HCT116 (cell line): ENCODE data around the gene BICD1. TPM values are rescaled to one million over a fixed set of nuclear protein-coding genes. Genes with fewer than 3 reads are reported as not detected.

Experiments used
- ATAC-seq: fragments of 200-7000 bp; cut with Tn5 transposase; 2 replicates; pipeline ENCODE4 v1.9.1; 2020; ENCODE audit warnings: mild to moderate bottlenecking, moderate library complexity
- BruUV-seq: library from RNA; stranded (reverse); fragments of 400-500 nt; replicated peaks from 2 replicates; lab custom pipeline; 2021; lab: Mats Ljungman, UMichigan
- CTCF ChIA-PET: fragments of 300-600 bp; sonication (Branson Sonifier 250); formaldehyde crosslinking; loops from one replicate; lab custom pipeline; 2021; ENCODE audit warnings: antibody characterized with exemption; lab: Charles Lee
- POLR2A ChIA-PET: fragments of 300-600, 350-600 bp; sonication (Branson Sonifier 250); formaldehyde crosslinking; loops from one replicate; lab custom pipeline; 2021; ENCODE audit warnings: antibody characterized with exemption; lab: Charles Lee
- RAD21 ChIA-PET, 2 experiments: fragments of 300-600 bp; sonication (Branson Sonifier 250); formaldehyde crosslinking; loops; one replicate each; lab custom pipeline; 2023; ENCODE audit warnings: low total read pairs in 2 of 2; ENCODE audit not compliant: uncharacterized antibody in 2 of 2, unreplicated experiment in 2 of 2, low non-redundant PET in 1 of 2; lab: Charles Lee
- DNase-seq: peaks from one replicate; pipeline ENCODE4 v3.0.0-alpha.2; 2010; ENCODE audit warnings: low read depth, low spot score
- H2AFZ ChIP-seq: fragments of 200-600 bp; shearing (Covaris generic), sonication (generic); 2 replicates; pipeline ENCODE4 v1.6.1; 2017; ENCODE audit warnings: low read depth, mixed run types, mixed read lengths, antibody characterized with exemption, low read length; ENCODE audit not compliant: poor library complexity, severe bottlenecking
- H3K27ac ChIP-seq: 2 replicates; pipeline ENCODE4 v1.5.1; 2012; ENCODE audit warnings: low read depth, low read length
- H3K27me3 ChIP-seq: fragments of 200-600 bp; sonication (generic); 2 replicates; pipeline ENCODE4 v1.6.1; 2016; ENCODE audit warnings: mixed run types, low read length, mixed read lengths; ENCODE audit not compliant: insufficient read depth
- H3K36me3 ChIP-seq, 2 experiments: fragments of 200-500 bp in 1 of 2; fragments of 200-600 bp in 1 of 2; sonication (Bioruptor generic) in 1 of 2; sonication (generic) in 1 of 2; 2 replicates each; pipeline versions ENCODE4 v1.5.1 to v1.6.1; 2014 to 2016; ENCODE audit warnings: low read length in 2 of 2, inconsistent platforms in 1 of 2, mixed read lengths in 1 of 2, mixed run types in 1 of 2; ENCODE audit not compliant: insufficient read depth in 2 of 2, control insufficient read depth in 1 of 2
- H3K4me1 ChIP-seq, 2 experiments: fragments of 200-600 bp in 1 of 2; sonication (generic) in 1 of 2; 2 replicates each; pipeline versions ENCODE4 v1.5.1 to v1.6.1; 2012 to 2017; ENCODE audit warnings: low read length in 2 of 2, inconsistent platforms in 1 of 2, mild to moderate bottlenecking in 1 of 2, mixed read lengths in 1 of 2, mixed run types in 1 of 2, moderate library complexity in 1 of 2; ENCODE audit not compliant: insufficient read depth in 2 of 2, control insufficient read depth in 1 of 2
- H3K4me2 ChIP-seq: fragments of 200-600 bp; sonication (generic); 2 replicates; pipeline ENCODE4 v1.6.1; 2017; ENCODE audit warnings: mixed run types, low read length, mixed read lengths
- H3K4me3 ChIP-seq, 2 experiments: fragments of 200-600 bp in 1 of 2; sonication (generic) in 1 of 2; replicated peaks in 1 of 2; 2 replicates each; pipeline ENCODE4 v1.5.1; 2011 to 2016; ENCODE audit warnings: low read length in 2 of 2, control low read depth in 1 of 2, low read depth in 1 of 2, mild to moderate bottlenecking in 1 of 2, mixed read lengths in 1 of 2, mixed run types in 1 of 2
- H3K79me2 ChIP-seq: fragments of 200-600 bp; sonication (generic); 2 replicates; pipeline ENCODE4 v1.6.1; 2017; ENCODE audit warnings: mild to moderate bottlenecking, mixed run types, low read length, moderate library complexity, mixed read lengths; ENCODE audit not compliant: insufficient read depth
- H3K9ac ChIP-seq: fragments of 200-600 bp; sonication (generic); 2 replicates; pipeline ENCODE4 v1.6.1; 2016; ENCODE audit warnings: low read length, mixed read lengths
- H3K9me2 ChIP-seq: fragments of 200-600 bp; sonication (generic), shearing (Covaris generic); 2 replicates; pipeline ENCODE4 v1.6.1; 2017; ENCODE audit warnings: mixed run types, mild to moderate bottlenecking, moderate library complexity; ENCODE audit not compliant: insufficient read depth
- H3K9me3 ChIP-seq, 2 experiments: fragments of 200-500 bp in 1 of 2; fragments of 200-600 bp in 1 of 2; sonication (Bioruptor generic) in 1 of 2; sonication (generic) in 1 of 2; 2 replicates each; pipeline ENCODE4 v1.6.1; 2014 to 2017; ENCODE audit warnings: low read length in 2 of 2, mixed read lengths in 2 of 2, inconsistent platforms in 1 of 2, low read depth in 1 of 2, mild to moderate bottlenecking in 1 of 2, mixed run types in 1 of 2, moderate library complexity in 1 of 2; ENCODE audit not compliant: control insufficient read depth in 1 of 2, insufficient read depth in 1 of 2
- H4K20me1 ChIP-seq: fragments of 200-600 bp; sonication (generic), shearing (Covaris generic); 2 replicates; pipeline ENCODE4 v1.6.1; 2017; ENCODE audit warnings: mixed run types, mild to moderate bottlenecking, moderate library complexity; ENCODE audit not compliant: insufficient read depth
- CBX3 ChIP-seq: IDR thresholded peaks from 2 replicates; pipeline ENCODE4 v1.6.1; 2012; ENCODE audit warnings: low read depth
- CEBPB ChIP-seq: IDR thresholded peaks from 2 replicates; pipeline ENCODE4 v1.6.1; 2012; ENCODE audit warnings: low read depth
- CTCF ChIP-seq, 3 experiments: fragments of 200-600 bp in 1 of 3; sonication (generic) in 1 of 3; IDR thresholded peaks in 2 of 3; conservative IDR thresholded peaks in 1 of 3; 2 replicates each; pipeline ENCODE4 v1.5.1; 2012 to 2017; ENCODE audit warnings: low read depth in 2 of 3, low read length in 2 of 3, antibody characterized with exemption in 1 of 3, borderline replicate concordance in 1 of 3, control low read depth in 1 of 3, mild to moderate bottlenecking in 1 of 3, mixed read lengths in 1 of 3, mixed run types in 1 of 3, moderate library complexity in 1 of 3; ENCODE audit not compliant: insufficient read depth in 1 of 3
- EGR1 ChIP-seq: IDR thresholded peaks from 2 replicates; pipeline ENCODE4 v1.6.1; 2012; ENCODE audit warnings: low read depth
- ELF1 ChIP-seq: IDR thresholded peaks from 2 replicates; pipeline ENCODE4 v1.6.1; 2012; ENCODE audit warnings: low read depth, borderline replicate concordance
- EZH2 ChIP-seq: fragments of 200-600 bp; sonication (generic); IDR thresholded peaks from 2 replicates; pipeline ENCODE4 v1.6.1; 2017; ENCODE audit warnings: antibody characterized with exemption, mixed run types
- EZH2phosphoT487 ChIP-seq: fragments of 200-600 bp; IDR thresholded peaks from 2 replicates; pipeline ENCODE4 v1.6.1; 2018; ENCODE audit warnings: antibody characterized with exemption, borderline replicate concordance
- FOSL1 ChIP-seq: IDR thresholded peaks from 2 replicates; pipeline ENCODE4 v1.6.1; 2012; ENCODE audit warnings: low read depth
- JUND ChIP-seq: IDR thresholded peaks from 2 replicates; pipeline ENCODE4 v1.6.1; 2012
- MAX ChIP-seq: IDR thresholded peaks from 2 replicates; pipeline ENCODE4 v1.6.1; 2012
- POLR2A ChIP-seq: IDR thresholded peaks from 2 replicates; pipeline ENCODE4 v1.7.0; 2011; ENCODE audit warnings: borderline replicate concordance; ENCODE audit not compliant: insufficient read depth, insufficient read length; ENCODE audit errors: extremely low read depth
- POLR2AphosphoS5 ChIP-seq: IDR thresholded peaks from 2 replicates; pipeline ENCODE4 v1.6.1; 2011; ENCODE audit warnings: mild to moderate bottlenecking, low read depth, low read length, moderate library complexity
- RAD21 ChIP-seq: IDR thresholded peaks from 2 replicates; pipeline ENCODE4 v1.6.1; 2012; ENCODE audit warnings: low read depth, mild to moderate bottlenecking
- REST ChIP-seq: IDR thresholded peaks from 2 replicates; pipeline ENCODE4 v1.6.1; 2012; ENCODE audit warnings: low read depth
- SIN3A ChIP-seq: IDR thresholded peaks from 2 replicates; pipeline ENCODE4 v1.6.1; 2012; ENCODE audit warnings: low read depth
- SP1 ChIP-seq: IDR thresholded peaks from 2 replicates; pipeline ENCODE4 v1.6.1; 2012; ENCODE audit warnings: low read depth
- SRF ChIP-seq: IDR thresholded peaks from 2 replicates; pipeline ENCODE4 v1.6.1; 2012; ENCODE audit warnings: low read depth
- YY1 ChIP-seq: IDR thresholded peaks from 2 replicates; pipeline ENCODE4 v1.6.1; 2011; ENCODE audit warnings: low read length, low read depth, moderate library complexity, mild to moderate bottlenecking; ENCODE audit not compliant: insufficient replicate concordance; ENCODE audit errors: extremely low read depth
- ZFX ChIP-seq: fragments of 450-650 bp; IDR thresholded peaks from 2 replicates; pipeline ENCODE4 v1.6.1; 2017
- intact Hi-C: fragments of 100-400 bp; cut with micrococcal nuclease; formaldehyde crosslinking; loops from 2 replicates; pipeline ENCODE4 v1.10.0; 2022
- total RNA-seq: library from RNA; stranded (reverse); gene quantifications from one replicate; pipeline ENCODE4 v1.2.1, GENCODE V29; 2021; ENCODE audit not compliant: unreplicated experiment

Gene BICD1
- total RNA-seq, 1 experiment from 2014 or later, result 32.5 TPM

- no peaks in the 10 kb centered on the region for H4K20me1 ChIP-seq
- BruUV-seq, result no TSS peak
- H3K27ac ChIP-seq, result no peak overlapping the region
- H3K9me2 ChIP-seq, result no peaks in the 10 kb centered on the region
- H2AFZ ChIP-seq, result no peak overlapping the region
- H3K9ac ChIP-seq, result no peak overlapping the region
- no peaks in the 10 kb centered on the region for H3K9me3 ChIP-seq
- no peak for TF ChIP-seq POLR2A
- no peak for TF ChIP-seq SP1
- no peak for TF ChIP-seq RAD21
- no peak for TF ChIP-seq ZFX
- TF ChIP-seq EZH2, result no peak
- no peak for TF ChIP-seq ELF1
- TF ChIP-seq EZH2phosphoT487, result no peak
- TF ChIP-seq FOSL1, result no peak
- TF ChIP-seq JUND, result no peak
- no peak for TF ChIP-seq SRF
- TF ChIP-seq CBX3, result no peak
- no peak for TF ChIP-seq CTCF (IDR thresholded peaks at IDR 0.05 in 2 of 3, conservative IDR thresholded peaks at IDR 0.05 in 1 of 3; ENCODE audit: borderline replicate concordance in 1 of 3, insufficient read depth in 1 of 3, low read depth in 2 of 3, low read length in 2 of 3)
- no peak for TF ChIP-seq CEBPB
- TF ChIP-seq REST, result no peak
- no peak for TF ChIP-seq MAX
- TF ChIP-seq POLR2AphosphoS5, result no peak
- no peak for TF ChIP-seq SIN3A
- no peak for TF ChIP-seq YY1
- TF ChIP-seq EGR1, result no peak
- no peak overlapping the region for H3K4me3 ChIP-seq
- RAD21 ChIA-PET, result no interaction called here
- no peaks in the 10 kb centered on the region for H3K27me3 ChIP-seq
- intact Hi-C loops, result no loop called here
- DNase-seq (no peak), ATAC-seq (no peak)
- POLR2A ChIA-PET, result no interaction called here
- H3K4me1 ChIP-seq, result no peaks in the 10 kb centered on the region
- CTCF ChIA-PET, result no interaction called here
- H3K79me2 ChIP-seq, result no peaks in the 10 kb centered on the region; the same call in 1 of the 2 replicates
- no peak overlapping the region for H3K4me2 ChIP-seq
- H3K36me3 ChIP-seq, result no peaks in the 10 kb centered on the region
Measured at GRCh38 chr12:32171211-32171610, 64.6 kb downstream of the BICD1 start.
